ENCODE measurements around the gene CCDC91.

- TF ChIP-seq, protein P1, sequence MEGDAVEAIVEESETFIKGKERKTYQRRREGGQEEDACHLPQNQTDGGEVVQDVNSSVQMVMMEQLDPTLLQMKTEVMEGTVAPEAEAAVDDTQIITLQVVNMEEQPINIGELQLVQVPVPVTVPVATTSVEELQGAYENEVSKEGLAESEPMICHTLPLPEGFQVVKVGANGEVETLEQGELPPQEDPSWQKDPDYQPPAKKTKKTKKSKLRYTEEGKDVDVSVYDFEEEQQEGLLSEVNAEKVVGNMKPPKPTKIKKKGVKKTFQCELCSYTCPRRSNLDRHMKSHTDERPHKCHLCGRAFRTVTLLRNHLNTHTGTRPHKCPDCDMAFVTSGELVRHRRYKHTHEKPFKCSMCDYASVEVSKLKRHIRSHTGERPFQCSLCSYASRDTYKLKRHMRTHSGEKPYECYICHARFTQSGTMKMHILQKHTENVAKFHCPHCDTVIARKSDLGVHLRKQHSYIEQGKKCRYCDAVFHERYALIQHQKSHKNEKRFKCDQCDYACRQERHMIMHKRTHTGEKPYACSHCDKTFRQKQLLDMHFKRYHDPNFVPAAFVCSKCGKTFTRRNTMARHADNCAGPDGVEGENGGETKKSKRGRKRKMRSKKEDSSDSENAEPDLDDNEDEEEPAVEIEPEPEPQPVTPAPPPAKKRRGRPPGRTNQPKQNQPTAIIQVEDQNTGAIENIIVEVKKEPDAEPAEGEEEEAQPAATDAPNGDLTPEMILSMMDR (optimal IDR thresholded peaks at IDR 0.05 in 1 of 3, IDR thresholded peaks at IDR 0.05 in 1 of 3, conservative IDR thresholded peaks at IDR 0.05 in 1 of 3; ENCODE audit: extremely low read depth in 1 of 3, insufficient read depth in 2 of 3, low read length in 3 of 3) = no peak
- no peak for TF ChIP-seq EZH2 (IDR thresholded peaks at IDR 0.05; ENCODE audit: low read length)
Measured at GRCh38 chr12:28186500-28186899, 3.8 kb upstream of the CCDC91 start.
